ENCODE measurements around the gene CASKIN2.

GRCh38 chr17:75549246-75550138 lies 34.2 kb upstream of the CASKIN2 start:
- no peak for TF ChIP-seq YY1 (IDR thresholded peaks at IDR 0.05; ENCODE audit: insufficient read depth, insufficient read length)
- no peak for TF ChIP-seq ZNF274 (IDR thresholded peaks at IDR 0.05; ENCODE audit: low read depth, low read length)
